Right hindlimb (tissue), 1 donor: ENCODE measurements around the gene ZMIZ1.

Experiments used
- DNase-seq: peaks from one replicate; pipeline ENCODE4 v3.0.0-alpha.2; 2018

ZMIZ1 gene

DNA sequence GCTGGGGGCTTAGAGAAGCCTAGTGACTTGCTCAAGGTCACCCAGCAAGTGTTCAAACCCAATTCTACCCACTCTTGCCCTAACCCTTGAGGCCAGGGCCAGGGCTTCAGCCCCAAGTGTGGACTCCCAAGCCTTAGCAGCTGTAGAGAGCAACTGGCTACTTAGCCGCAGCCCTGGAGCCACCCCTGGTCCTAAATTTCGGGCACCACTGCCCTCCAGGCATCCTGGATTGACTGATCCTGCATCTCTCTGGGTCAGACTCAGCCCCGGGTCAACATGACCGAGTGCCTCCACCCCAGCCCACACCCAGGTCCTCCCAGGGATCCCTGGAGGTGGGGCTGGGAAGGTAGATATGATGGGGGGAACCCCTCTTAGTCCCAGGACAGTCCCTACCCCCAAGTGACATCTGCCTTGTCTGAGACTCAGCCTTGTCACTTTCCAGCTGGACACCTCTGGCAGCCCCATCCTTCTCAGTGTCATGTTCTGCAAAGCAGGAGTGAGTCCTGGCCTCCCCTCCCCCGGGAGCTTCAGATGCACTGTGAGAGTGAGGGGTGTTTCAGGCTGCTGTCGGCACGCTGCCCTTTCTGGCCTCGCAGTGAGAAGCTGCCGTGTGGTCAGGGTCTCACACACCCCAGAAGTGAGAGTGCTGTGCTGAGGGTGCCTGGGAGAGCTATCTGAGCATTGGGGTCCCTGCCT is 89.8 kb downstream of the ZMIZ1 start:
- DNase-seq: no peak

DNA sequence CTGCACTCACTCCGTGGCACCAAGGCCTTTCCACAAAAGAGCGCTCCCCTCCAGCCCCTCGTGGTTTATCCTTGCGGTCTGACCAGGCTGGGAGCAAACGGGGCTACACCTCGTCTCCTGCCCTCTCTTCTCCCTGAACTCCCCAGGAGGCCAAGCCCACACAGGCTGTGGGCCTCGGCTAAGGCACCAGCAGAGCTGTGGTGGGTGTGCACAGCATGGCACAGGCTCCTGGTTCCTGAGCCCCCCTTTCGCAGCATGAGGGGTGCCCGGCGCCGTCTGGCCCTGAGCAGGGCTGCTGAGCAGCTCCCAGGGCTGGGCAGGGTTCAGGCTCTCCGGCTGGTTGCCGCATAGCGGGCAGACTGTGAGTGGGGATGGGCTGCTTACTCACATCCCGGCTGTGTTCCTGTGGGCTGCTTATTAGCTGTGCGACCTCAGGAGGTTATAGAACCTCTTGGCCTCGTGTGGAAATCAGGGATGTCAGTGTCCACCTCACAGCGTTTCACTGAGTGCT is 90.4 kb downstream of the ZMIZ1 start:
- DNase-seq: no peak

DNA sequence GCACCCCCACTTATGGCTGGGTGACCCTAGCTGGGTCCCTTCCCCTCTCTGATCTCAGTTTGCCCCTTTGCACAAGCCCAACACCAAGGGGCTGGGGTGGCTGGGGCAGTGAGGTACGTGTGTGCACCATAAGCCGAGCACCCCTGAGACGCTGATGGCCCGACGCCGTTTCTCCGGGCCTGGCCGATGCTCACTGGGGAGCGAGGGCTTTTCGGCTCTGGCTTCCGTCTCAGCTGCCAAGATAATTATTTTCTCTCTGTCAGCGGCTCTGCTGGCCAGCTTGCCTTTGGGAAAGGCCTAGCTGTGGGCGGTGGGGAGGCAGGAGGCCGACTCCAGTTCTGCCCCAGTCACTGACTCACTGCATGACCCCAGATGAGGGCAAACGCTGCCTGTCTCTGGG is 91.0 kb downstream of the ZMIZ1 start:
- DNase-seq: peak; percentile 74

DNA sequence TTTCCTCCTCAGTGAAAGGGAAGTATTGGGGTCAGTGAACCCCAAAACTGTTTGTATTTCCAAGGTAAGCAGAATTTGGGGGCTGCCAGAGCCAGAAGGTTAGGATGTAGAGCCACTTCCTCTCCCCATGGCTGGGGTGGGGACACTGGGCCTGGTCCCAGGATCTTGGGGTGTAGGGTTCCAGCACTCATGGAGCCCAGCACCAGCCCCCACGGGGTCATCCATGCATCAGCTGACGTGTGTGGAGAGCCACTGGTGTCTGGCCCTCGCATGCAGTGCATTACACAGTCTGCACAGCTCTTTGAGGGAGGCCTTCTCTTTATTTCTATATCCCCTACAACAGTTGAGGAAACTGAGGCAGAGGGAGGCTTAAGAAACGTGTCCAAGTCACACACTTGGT is 91.4 kb downstream of the ZMIZ1 start:
- no peak for DNase-seq

DNA sequence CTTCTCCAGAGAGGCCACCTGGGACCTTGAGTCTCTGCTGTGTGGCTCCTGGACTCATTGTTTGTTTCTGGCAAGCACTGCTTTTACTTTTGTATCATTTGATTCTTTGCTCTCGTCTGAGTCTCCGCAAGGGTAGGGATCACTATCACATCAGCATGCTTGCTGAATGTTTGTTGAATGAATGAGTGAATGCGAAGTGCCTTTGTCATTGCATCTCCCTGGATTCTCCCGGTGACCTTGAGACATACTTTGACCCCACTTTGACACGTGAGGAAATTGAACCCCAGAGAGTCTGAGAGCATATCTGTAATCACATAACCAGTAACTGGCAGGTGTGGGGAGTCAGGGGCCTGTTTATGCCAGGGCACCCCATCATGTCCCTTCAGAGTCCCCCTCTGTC is 92.8 kb downstream of the ZMIZ1 start:
- no peak for DNase-seq

DNA sequence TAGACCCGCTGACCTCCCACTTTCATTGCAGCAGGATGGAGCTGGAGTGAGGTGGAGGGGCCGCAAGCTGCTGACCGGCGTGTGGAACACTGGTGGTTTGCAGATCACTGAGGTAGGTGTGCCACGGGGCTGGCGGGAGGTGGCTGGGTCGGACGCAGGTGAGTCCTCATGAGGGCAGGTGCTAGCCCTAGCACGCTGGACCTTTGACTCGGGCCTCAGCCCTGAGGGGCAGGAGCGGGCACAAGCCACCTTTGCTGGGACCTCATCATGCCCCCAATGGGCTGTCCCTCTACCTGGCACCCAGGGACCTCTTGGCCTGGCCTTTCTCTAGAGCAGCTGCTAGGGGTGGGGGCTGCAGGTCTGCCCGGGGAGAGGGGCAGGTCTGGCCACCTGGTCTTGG is 93.3 kb downstream of the ZMIZ1 start:
- DNase-seq: no peak

DNA sequence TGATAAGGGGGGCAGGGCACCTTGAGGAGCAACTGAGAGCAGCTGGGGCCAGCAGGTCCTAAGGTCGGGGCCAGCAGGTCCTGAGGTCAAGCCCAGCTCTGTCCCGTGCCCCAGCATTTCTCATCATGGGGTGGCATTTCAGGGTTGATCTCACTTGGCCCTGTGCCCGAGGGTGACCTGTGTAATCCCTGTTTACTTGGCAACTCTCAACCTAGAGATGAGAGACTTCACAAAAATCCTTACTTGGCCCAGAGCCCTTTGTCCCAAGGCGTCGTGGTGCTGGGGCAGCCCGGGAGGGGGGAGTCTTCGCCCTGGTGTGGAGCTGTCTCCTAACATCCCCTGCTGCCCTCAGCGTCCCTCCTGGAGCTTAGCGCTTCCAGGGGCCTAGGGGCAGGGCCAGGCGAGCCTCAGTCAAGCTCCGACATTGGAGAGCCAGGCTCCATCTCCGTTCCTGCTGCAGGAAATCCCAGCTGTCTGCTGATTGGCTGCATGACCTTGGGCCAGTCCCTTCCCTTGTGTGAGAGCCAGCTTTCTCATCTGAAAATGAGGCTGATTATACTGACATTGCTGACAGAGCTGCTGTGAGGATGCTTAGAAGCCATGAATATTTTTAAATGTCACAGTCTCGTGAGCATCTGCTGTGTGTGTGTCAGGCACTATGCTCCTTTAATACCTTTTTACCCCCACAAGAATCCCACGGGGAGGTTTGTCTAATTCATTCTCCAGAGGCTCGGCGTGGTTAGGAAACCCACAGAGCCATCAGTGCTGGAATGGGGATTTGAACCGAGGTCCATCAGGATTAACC is 94.3 kb downstream of the ZMIZ1 start:
- DNase-seq: no peak

DNA sequence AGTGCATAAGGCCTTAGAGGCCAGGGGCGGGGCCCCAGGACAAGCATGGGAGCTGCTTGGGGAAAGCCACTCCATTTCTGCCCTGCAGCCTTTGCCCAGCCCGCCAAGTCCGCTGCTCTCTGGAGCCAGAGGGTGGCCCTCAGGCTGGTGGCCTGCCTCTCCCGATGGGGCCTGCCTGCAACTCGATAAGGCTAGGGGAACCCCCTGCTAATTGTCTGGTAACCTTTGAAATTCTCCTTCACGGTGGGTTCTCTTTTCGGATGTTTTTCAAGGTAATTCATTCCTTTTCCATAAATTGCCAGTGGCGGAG is 94.9 kb downstream of the ZMIZ1 start:
- DNase-seq: no peak

DNA sequence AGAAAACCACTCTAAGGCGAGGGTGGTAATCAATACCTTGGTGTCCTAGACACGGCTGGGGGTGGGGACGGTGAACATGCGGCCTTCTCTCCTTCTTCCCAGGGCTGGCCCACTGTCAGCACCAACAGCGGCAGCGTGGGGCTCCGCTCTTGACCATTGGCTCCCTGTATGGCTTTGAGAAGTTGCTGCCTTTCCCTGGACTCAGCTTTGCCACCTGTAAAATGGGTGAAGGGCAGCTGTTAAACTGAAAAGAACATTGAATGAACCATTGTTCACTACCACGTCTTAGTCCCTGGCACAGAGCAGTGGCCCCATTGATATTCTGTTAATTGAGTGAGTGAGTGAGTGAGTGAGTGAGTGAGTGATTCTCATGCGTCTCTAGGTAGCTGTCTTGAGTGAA is 95.3 kb downstream of the ZMIZ1 start:
- no peak for DNase-seq

DNA sequence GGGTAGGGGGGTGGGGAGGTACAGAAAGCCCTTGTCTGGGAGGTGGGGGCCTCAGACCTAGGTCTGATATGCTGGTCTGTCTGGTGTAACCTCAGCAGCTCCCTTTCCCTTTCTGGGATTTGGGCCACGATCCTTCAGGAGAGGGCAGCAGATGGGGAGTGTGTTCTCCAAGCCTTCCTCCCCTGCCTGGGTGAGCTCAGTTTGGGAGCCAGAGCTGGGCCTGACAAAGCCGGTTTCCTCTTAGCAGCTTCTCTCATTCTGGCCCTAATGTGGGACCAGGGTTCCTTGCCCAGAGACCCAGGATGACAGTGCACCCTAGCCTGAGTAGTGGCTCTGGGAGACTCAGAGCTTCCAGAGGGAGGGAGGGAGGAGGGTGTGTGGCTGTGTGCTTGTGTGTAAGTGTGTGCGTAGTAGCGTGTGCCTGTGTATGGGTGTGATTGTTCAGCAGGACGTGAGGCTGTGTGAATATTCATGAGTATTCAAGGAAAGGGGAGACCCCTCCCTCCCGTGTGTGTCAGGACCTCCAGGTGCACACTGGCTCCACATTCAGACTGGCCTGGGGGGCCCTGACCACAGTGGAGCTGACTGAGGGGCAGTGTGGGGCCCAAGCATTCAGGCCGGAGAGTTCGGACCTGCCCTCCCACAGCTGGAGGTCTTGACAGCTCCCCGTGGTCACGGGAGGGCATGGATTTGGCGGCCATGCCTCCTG is 96.5 kb downstream of the ZMIZ1 start:
- no peak for DNase-seq

DNA sequence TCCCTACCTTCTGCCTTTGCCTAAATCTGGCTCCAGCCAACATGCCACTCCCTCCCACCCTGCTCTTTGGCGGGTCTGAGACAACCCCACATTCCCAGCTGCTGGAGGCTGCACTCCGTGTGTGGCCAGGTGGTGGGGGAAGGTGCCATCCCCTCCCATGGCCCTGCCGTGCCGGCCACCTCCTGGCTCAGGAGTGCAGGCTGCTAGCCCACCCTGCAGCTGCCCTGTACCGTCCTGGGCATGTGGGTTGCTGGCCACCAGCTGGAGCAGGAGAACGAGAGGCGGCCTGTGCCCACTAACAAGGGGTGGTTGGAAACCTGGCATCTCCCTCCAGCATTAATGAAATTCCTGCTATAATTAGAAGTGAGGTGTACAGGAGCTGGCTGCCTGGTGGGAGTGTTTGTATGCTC is 97.6 kb downstream of the ZMIZ1 start:
- DNase-seq: no peak

DNA sequence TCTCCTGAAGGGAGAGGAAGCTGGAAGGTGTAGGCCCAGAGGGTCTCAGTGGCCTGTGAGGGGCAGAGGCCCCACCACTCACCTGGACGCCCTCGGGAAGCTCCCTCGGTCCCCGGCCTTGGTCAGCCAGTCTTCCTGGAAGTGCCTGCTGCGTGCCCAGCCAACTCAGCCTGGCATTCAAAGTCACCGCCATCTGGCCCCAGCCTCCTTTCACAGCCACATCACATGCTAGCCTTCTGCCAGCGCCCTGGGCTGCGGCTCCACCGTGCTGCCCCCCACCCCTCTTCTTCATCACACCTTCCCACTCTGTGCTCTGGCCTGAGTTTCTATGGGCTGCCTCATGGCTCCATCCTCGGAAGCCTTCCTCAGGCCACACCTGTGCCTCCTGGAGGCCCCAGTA is 98.0 kb downstream of the ZMIZ1 start:
- no peak for DNase-seq

DNA sequence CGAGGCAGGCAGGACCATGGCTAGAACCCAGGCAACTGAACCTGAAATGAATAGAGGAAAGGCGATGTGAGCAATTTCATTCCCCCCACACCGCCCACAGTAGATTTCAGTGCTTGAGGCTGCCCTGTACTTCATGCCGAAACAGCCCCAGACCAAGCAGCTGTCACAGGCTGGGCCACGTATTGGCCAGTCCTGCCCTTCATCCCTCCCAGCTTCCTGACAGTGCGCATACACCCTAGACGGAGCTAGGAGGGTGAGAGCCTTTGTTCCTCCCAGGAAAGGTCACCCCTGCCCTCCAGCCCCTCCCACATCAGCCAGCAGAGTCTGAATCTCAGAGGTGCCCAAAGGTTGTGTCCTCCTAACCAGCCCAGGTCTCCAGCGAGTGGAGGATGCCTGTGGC is 98.8 kb downstream of the ZMIZ1 start:
- DNase-seq: no peak

DNA sequence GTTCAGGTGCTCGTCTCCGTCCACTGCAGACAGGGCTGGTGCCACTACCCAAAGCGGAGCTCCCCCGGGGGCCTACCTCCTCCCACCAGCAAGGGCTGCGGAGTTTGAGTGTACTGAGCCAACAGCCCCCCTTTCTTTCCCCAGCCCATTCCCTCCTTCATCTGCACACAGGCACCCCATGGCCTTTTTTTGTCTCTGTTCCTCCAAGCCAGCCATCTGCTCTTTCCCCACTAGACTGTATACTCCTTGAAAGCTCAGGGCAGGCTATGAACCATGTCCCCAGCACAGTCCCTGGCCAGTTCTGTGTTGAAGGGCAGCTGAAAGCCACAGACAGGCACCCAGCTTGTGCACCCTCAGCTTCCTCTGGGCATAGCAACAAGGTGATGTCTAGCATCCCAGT is 99.4 kb downstream of the ZMIZ1 start:
- DNase-seq: no peak

DNA sequence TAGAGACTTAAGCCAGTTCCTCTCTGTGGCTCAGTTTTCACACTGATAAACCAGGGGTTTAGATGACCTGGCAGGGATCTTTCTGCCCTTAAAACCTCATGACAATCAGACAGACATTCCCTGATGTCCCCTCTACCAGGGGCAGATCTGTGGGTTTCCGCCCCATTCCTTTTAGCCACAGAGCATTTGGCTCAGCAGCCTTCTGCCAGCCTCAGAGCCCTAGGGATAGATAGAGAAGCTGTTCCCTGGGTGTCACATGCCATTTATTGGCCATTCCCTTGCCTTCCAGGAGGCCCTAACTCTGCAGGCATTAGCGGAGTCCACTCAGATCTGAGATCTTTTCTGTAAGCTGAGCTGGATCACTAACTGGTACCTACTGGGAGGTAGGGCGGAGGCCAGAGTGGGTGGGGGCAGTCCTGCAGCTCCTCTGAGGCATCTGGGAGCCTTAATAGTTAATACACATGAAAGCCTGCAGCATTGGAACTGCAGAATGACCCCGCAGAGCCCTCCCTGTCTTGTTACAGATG is 101.5 kb downstream of the ZMIZ1 start:
- no peak for DNase-seq

DNA sequence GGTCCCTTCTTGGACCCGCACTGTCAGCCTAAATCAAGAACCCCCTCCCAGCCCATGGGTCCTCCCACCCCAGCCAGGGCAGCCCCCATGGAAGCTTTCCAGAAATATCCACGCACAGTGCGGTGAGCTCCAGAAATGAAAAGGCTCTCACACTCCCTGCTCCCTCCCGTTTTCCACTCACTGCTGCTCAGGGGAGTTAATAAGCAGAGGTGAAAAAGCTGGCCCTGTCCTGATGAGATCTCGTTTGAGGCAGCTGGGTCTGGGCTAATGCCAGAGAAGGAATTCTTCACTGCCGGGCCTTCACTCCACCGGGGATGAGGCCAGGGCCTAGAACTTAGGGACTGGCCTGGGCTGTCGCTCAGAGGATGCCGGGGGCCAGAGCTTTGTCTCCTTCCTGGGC is 102.2 kb downstream of the ZMIZ1 start:
- DNase-seq: no peak

DNA sequence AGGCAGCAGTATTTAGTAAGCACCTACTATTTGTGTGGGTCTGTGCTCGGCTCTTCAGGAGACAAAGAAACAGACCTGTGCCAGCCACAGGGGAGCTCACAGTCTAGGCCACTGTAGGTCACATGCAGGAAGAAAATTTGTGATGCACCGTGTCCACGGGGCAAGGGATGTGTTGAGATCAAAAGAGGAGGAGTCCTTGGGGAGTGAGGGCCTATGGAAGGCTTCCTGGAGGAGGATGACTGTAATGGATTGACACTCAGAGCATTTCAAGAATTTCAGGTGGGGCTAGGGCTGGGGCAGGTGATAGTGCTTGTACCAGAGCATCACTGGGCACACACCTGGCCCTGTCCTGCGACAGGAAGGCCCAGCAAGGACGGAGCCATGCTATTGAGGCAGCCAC is 102.7 kb downstream of the ZMIZ1 start:
- DNase-seq: no peak

DNA sequence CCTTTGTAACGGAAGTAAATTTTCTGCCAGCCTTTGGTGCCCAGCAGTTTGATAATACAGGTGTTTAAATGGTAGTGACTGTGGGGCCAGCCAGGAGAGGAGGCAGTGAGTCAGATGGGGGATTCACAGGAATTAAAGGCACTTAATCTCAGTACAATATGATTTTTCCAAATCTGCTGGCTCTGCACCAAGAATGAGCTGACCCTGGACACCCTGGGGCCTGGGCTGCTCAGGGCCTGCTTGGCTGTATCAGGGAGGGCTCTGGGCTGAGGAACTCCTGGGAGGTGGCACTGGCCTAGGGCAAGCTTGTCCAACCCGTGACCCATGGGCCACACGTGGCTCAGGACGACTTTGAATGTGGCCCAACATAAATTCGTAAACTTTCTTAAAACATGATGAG is 104.1 kb downstream of the ZMIZ1 start:
- no peak for DNase-seq

DNA sequence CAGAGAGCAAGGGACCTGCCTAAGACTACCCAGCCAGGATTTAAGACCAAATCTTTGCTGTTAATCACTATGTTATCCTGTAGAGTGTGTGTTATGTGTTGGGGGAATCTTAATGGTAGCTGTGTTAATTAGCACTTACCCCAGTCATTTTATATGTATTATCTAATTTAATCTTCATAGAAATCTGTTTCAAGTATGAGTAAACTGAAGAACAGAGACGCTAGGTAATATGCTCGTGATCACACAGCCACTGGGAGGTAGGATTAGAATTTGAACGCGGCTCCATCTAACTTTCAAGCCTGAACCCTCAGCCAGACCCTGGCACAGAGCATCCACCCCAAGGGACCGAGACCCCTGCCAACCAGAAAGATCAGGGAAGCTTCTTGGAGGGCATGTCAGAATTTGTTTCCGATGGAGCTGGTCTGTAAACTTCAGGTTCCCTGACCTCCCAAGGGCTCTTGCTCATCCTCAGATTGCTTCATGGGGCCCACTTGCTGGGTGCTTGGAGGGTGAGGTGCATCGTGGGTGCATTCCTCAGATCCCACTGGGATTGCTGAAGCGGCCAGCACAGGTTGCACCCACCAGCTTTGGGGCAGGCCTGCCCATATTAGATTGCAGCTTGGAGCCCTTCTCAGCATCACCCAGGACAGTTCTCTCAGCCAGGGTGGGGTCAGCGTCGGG is 105.0 kb downstream of the ZMIZ1 start:
- DNase-seq: no peak

DNA sequence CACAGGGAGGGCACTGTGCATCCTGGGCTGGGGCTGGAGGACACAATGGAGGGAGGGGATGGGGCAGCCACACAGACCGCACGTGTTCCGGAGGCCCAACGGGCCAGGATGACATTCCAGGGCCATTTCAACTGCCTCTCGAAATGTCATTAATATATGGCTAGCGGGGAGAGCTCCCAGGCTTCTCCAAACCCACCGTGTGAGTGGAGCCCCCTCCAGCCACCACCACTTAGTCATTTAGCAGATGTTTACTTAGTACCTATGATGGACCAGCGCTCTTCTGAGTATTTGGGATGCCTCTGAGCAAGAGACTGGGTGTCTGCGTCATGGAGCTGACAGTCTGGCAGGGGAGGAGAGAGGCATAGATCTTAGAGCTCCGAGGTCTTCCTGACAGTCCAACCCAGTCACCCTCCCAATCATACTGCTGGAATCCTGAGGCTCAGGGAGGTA is 107.3 kb downstream of the ZMIZ1 start:
- DNase-seq: no peak

DNA sequence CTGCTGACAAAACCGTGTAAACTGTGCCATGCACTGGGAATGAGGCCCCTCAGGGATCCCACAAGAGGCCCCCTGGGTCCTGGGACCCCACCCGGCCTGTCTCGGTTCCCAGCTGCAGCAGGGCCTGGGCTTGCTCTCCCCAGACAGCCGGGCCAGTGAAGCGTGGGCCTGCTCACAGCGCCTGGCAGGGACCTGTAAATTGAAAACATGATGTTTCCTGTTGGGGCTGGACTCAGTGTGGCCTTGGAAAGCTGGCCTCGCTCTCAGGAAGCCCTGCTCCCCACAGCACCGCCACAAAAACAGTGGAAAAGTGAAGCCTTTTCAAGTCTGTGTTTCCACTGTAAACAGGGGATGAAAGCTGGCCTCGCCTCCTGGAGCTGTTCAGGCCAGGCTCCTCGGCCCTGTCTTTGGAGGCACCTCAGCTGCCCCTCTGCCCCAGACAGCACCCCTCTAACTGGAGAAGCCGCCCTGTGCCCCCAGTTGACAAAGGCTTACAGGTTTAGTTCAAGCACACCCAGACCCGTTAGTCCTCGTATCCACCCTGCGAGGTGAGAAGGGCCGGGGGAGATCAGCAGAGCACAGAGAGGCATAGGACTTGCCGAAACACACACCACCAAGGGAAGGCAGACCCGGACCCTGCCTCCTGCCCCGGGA is 108.3 kb downstream of the ZMIZ1 start:
- peak; percentile 84 for DNase-seq

DNA sequence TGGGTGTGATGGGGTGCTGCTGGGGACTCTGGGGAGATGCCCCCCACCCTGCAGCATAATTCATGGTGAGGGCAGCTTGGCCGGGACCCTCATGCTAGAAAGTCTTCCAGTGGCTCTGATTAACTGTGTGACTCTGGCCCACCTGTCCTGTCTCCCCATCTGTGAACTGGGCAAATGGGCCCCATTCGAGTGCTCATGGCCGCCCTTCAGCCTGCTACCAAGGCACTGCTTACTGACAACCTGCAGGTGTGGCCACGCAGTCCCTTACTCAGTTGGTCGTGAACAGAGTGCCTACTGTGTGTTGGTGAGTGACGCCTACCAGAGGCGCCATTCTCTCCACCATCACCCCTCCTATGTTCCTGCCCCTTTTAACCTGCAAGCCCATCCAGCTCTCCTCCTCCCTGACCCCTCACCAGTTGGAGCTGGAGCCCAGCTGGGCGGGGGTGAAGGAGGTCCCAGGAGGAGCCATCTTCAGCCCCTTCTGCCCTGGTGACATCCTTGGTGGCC is 109.4 kb downstream of the ZMIZ1 start:
- DNase-seq: no peak
